ENCODE results near the gene SH2D3A. TPM values are rescaled to one million over a fixed set of nuclear protein-coding genes. Genes with fewer than 3 reads are reported as not detected.

The SH2D3A gene
- total RNA-seq, 1 experiment from 2014 or later: 17.9 TPM

- Mint-ChIP-seq H3K36me3 (ENCODE audit: insufficient read depth in 1 of 3, low read depth in 3 of 3) (peaks cover 48 to 85% (median 75%) of the 10 kb centered on the region in 3 experiments), H3K9me3 (no peaks in the 10 kb centered on the region), H3K27ac (peak overlapping the region in 1 of 3 experiments; percentile 50; a peak in 1 of 7 replicates), H3K4me3 (no peak overlapping the region), H3K27me3 (ENCODE audit: low read depth) (no peaks in the 10 kb centered on the region), H3K4me1 (peaks cover 27 to 40% of the 10 kb centered on the region in 2 experiments)
- no peaks in the 10 kb centered on the region for H3K23me2 ChIP-seq (ENCODE audit: insufficient read length, low read depth, low read length, poor library complexity, severe bottlenecking)
- no peaks in the 10 kb centered on the region for H3K9me3 ChIP-seq (ENCODE audit: control insufficient read depth, low read depth, low read length)
- WGBS (ENCODE audit: extremely low coverage, insufficient read length, low lambda C conversion rate): no CpG with 5 or more reads among the region's 24 CpGs
- H3K4me2 ChIP-seq (ENCODE audit: insufficient read depth, insufficient read length, low read length): no peak overlapping the region
- H3K18ac ChIP-seq (ENCODE audit: insufficient read length, low read depth, low read length): no peak overlapping the region
- no peak overlapping the region for H3K56ac ChIP-seq (ENCODE audit: insufficient read length, low read depth, low read length)
- no peaks in the 10 kb centered on the region for H3K27me3 ChIP-seq (ENCODE audit: insufficient read depth, low read length)
- no peak overlapping the region for H2BK5ac ChIP-seq (ENCODE audit: insufficient read length, low read length)
- H4K20me1 ChIP-seq (ENCODE audit: control insufficient read depth, insufficient read depth, insufficient read length): no peaks in the 10 kb centered on the region
- H2AK5ac ChIP-seq (ENCODE audit: insufficient read length, low read length): no peak overlapping the region
- H3K27ac ChIP-seq (ENCODE audit: insufficient read length, low read depth, low read length): no peak overlapping the region
- H3K79me1 ChIP-seq (ENCODE audit: insufficient read depth, low read depth, low read length, poor library complexity, severe bottlenecking): no peaks in the 10 kb centered on the region
- H2AFZ ChIP-seq (ENCODE audit: low read length): no peak overlapping the region
- no peak for TF ChIP-seq CTCF (conservative IDR thresholded peaks at IDR 0.05)
- H4K91ac ChIP-seq (ENCODE audit: insufficient read length, low read depth, low read length): no peak overlapping the region
- H3T11ph ChIP-seq (ENCODE audit: low read length): no peak overlapping the region
- DNase-seq: no peak
- H2BK12ac ChIP-seq (ENCODE audit: insufficient read length, low read depth, low read length): no peak overlapping the region
- no peaks in the 10 kb centered on the region; the same call in 1 of the 2 replicates for H3K79me2 ChIP-seq (ENCODE audit: insufficient read depth, low read length)
- no peak overlapping the region for H3K9ac ChIP-seq (ENCODE audit: extremely low read depth, insufficient read length, low read length)
- no peak overlapping the region for H2BK120ac ChIP-seq (ENCODE audit: low read depth, low read length, poor library complexity, severe bottlenecking)
- H2BK15ac ChIP-seq (ENCODE audit: low read depth, low read length): no peak overlapping the region
- H3K14ac ChIP-seq (ENCODE audit: insufficient read depth, low read length): no peak overlapping the region
- peaks cover 5% of the 10 kb centered on the region for H3K4me1 ChIP-seq (ENCODE audit: insufficient read depth, low read length)
- H2BK20ac ChIP-seq (ENCODE audit: low read depth, low read length, poor library complexity, severe bottlenecking): no peak overlapping the region
- H3K4ac ChIP-seq (ENCODE audit: low read depth, low read length): no peak overlapping the region
- H4K8ac ChIP-seq (replicated peaks; ENCODE audit: insufficient read length, low read depth, low read length): no peak overlapping the region
- no peak overlapping the region for H3K23ac ChIP-seq (ENCODE audit: insufficient read length, low read depth, low read length)
- no peak overlapping the region for H4K5ac ChIP-seq (ENCODE audit: insufficient read length, low read depth, low read length)
These were observed 21.3 kb downstream of the SH2D3A start for GRCh38 chr19:6745965-6746364.
